ENCODE results near the gene TICRR. TPM values are rescaled to one million over a fixed set of nuclear protein-coding genes. Genes with fewer than 3 reads are reported as not detected.

The TICRR gene
- total and polyA plus RNA-seq, 2 of the 13 experiments (the other 11 are each of a cell fraction or from before 2014, with no cell fraction given), result 4.1 to 14.3 TPM

DNA sequence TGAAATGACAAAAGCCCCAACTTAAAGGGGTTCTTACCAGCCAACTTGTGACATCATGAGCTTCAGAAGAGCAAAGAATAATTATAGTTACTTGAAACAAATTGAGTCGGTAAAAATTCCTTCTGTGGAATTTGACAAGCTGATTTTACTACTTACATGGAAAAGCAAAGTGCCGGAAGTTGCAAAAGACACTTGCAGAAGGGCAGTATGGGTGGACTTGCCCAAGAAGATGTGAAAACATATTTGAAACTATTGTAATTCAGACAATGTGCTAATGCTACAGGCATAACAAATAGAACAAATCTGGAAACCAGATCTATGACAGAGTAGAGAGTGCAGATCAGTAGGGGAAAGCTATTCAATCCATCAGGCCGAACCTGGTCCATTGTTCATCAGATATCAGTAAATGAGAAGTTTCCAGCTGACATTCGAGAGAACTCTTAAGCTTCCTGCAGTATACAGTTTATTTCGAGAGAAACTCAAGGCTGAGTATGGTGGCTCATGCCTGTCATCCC lies 82.5 kb downstream of the TICRR start:
- no peak overlapping the region for H3K4me3 ChIP-seq (replicated peaks in 1 of 3; ENCODE audit: insufficient read depth in 1 of 3, low read depth in 2 of 3, low read length in 3 of 3)
- ChIA-PET CTCF (ENCODE audit: low intra/inter-chr PET ratio, low total read pairs) (no interaction called here), POLR2A (interaction anchor here (0.7 kb wide), 1 partner anchor 416 kb away, joined by 3 read pairs; no protein-coding TSS in a partner anchor)
- WGBS (ENCODE audit: low lambda C conversion rate), result 39% methylated on average over 5 of the region's 5 CpGs
- BruUV-seq (replicated peaks), result no TSS peak
- H2AFZ ChIP-seq (ENCODE audit: low read length), result no peak overlapping the region
- no peak for FAIRE-seq
- no peak for DNase-seq (ENCODE audit: low spot score)
- no peak overlapping the region for H3K9ac ChIP-seq (ENCODE audit: insufficient read depth, low read depth, low read length)
- H3K4me1 ChIP-seq (ENCODE audit: insufficient read depth, low read length), result peaks cover 34% of the 10 kb centered on the region
- no peak for ATAC-seq
- no peak overlapping the region for H3K27ac ChIP-seq (ENCODE audit: extremely low read length, insufficient read depth, low read length)
- intact Hi-C loops (cut with micrococcal nuclease; ENCODE audit: unreplicated experiment) (no loop called here), in situ Hi-C loops (cut with HindIII; ENCODE audit: extremely low pct_ligation_motif_present, low pct_unique_long_range_greater_than_20kb) (no loop called here)
- H3K79me2 ChIP-seq (ENCODE audit: insufficient read depth, low read length), result no peaks in the 10 kb centered on the region
- peaks cover 0 to 2% of the 10 kb centered on the region in 2 experiments; a peak in 1 of 5 replicates for H3K27me3 ChIP-seq (ENCODE audit: control insufficient read depth in 1 of 2, insufficient read depth in 2 of 2, low read length in 2 of 2)
- H3K36me3 ChIP-seq (replicated peaks in 1 of 2; ENCODE audit: control insufficient read depth in 1 of 2, insufficient read depth in 2 of 2, low read length in 2 of 2), result no peaks in the 10 kb centered on the region
- H3K9me3 ChIP-seq (ENCODE audit: low read length), result no peaks in the 10 kb centered on the region
- no peaks in the 10 kb centered on the region for H4K20me1 ChIP-seq (ENCODE audit: insufficient read depth, low read length)
- TF ChIP-seq ZC3H13 (CRISPR knock-in tag; IDR thresholded peaks at IDR 0.05), result no peak
- TF ChIP-seq ERF (CRISPR knock-in tag; IDR thresholded peaks at IDR 0.05), result no peak
- no peak for TF ChIP-seq ZNF839 (CRISPR knock-in tag; IDR thresholded peaks at IDR 0.05; ENCODE audit: borderline replicate concordance)
- no peak for TF ChIP-seq CENPX (CRISPR knock-in tag; IDR thresholded peaks at IDR 0.05)
- TF ChIP-seq HHEX (CRISPR knock-in tag; IDR thresholded peaks at IDR 0.05), result no peak
- TF ChIP-seq, protein P1, sequence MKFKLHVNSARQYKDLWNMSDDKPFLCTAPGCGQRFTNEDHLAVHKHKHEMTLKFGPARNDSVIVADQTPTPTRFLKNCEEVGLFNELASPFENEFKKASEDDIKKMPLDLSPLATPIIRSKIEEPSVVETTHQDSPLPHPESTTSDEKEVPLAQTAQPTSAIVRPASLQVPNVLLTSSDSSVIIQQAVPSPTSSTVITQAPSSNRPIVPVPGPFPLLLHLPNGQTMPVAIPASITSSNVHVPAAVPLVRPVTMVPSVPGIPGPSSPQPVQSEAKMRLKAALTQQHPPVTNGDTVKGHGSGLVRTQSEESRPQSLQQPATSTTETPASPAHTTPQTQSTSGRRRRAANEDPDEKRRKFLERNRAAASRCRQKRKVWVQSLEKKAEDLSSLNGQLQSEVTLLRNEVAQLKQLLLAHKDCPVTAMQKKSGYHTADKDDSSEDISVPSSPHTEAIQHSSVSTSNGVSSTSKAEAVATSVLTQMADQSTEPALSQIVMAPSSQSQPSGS (CRISPR knock-in tag; IDR thresholded peaks at IDR 0.05), result no peak
- TF ChIP-seq ZNF75D (CRISPR knock-in tag; IDR thresholded peaks at IDR 0.05; ENCODE audit: borderline replicate concordance), result no peak
- H3K4me2 ChIP-seq (ENCODE audit: low read depth, low read length), result no peak overlapping the region

DNA sequence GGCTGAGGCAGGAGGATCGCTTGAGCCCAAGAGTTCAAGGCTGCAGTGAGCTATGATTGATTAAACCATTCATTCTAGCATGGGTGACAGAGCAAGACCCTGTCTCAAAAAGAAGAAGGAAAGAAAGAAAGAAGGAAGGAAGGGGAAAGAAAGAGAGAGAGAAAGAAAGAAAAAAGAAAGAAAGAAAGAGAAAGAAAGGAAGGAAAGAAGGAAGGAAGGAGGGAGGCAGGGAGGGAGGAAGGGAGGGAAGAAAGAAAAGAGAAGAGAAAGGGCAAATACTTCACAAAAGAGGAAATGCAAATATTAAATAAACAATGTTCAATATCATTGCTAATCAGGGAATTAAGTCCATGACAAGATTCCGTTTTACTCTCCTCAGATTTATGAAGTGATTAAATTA lies 84.0 kb downstream of the TICRR start:
- Histone ChIP-seq H3K27me3 (ENCODE audit: control insufficient read depth in 1 of 2, insufficient read depth in 2 of 2, low read length in 2 of 2) (peaks cover 1 to 2% of the 10 kb centered on the region in 2 experiments; a peak in 2 of 5 replicates), H3K9me3 (ENCODE audit: low read length) (no peaks in the 10 kb centered on the region), H3K4me3 (replicated peaks in 1 of 3; ENCODE audit: insufficient read depth in 1 of 3, low read depth in 2 of 3, low read length in 3 of 3) (no peak overlapping the region), H3K4me2 (ENCODE audit: low read depth, low read length) (no peak overlapping the region), H3K79me2 (ENCODE audit: insufficient read depth, low read length) (no peaks in the 10 kb centered on the region), H3K27ac (ENCODE audit: extremely low read length, insufficient read depth, low read length) (no peak overlapping the region), H2AFZ (ENCODE audit: low read length) (no peak overlapping the region), H3K36me3 (replicated peaks in 1 of 2; ENCODE audit: control insufficient read depth in 1 of 2, insufficient read depth in 2 of 2, low read length in 2 of 2) (no peaks in the 10 kb centered on the region), H3K4me1 (ENCODE audit: insufficient read depth, low read length) (peaks cover 25% of the 10 kb centered on the region), H4K20me1 (ENCODE audit: insufficient read depth, low read length) (no peaks in the 10 kb centered on the region), H3K9ac (ENCODE audit: insufficient read depth, low read depth, low read length) (no peak overlapping the region)
- POLR2A ChIA-PET, result no interaction called here
- ATAC-seq, result no peak
- WGBS (ENCODE audit: low lambda C conversion rate), result 84% methylated on average over 2 of the region's 2 CpGs
- in situ Hi-C loops (cut with HindIII; ENCODE audit: extremely low pct_ligation_motif_present, low pct_unique_long_range_greater_than_20kb), result no loop called here
- BruUV-seq (replicated peaks), result no TSS peak
- CTCF ChIA-PET (ENCODE audit: low intra/inter-chr PET ratio, low total read pairs), result no interaction called here
- intact Hi-C loops (cut with micrococcal nuclease; ENCODE audit: unreplicated experiment), result no loop called here
- DNase-seq (ENCODE audit: low spot score), result no peak
- FAIRE-seq, result no peak
- no peak for TF ChIP-seq ZNF546 (CRISPR knock-in tag; conservative IDR thresholded peaks at IDR 0.05)
- TF ChIP-seq NONO (IDR thresholded peaks at IDR 0.05), result no peak
- no peak for TF ChIP-seq NONO (CRISPR knock-in tag; conservative IDR thresholded peaks at IDR 0.05)
- no peak for TF ChIP-seq SPEN (CRISPR knock-in tag; IDR thresholded peaks at IDR 0.05; ENCODE audit: low read depth)
- TF ChIP-seq GLI4 (CRISPR knock-in tag; IDR thresholded peaks at IDR 0.05; ENCODE audit: borderline replicate concordance), result no peak
- TF ChIP-seq, protein P2, sequence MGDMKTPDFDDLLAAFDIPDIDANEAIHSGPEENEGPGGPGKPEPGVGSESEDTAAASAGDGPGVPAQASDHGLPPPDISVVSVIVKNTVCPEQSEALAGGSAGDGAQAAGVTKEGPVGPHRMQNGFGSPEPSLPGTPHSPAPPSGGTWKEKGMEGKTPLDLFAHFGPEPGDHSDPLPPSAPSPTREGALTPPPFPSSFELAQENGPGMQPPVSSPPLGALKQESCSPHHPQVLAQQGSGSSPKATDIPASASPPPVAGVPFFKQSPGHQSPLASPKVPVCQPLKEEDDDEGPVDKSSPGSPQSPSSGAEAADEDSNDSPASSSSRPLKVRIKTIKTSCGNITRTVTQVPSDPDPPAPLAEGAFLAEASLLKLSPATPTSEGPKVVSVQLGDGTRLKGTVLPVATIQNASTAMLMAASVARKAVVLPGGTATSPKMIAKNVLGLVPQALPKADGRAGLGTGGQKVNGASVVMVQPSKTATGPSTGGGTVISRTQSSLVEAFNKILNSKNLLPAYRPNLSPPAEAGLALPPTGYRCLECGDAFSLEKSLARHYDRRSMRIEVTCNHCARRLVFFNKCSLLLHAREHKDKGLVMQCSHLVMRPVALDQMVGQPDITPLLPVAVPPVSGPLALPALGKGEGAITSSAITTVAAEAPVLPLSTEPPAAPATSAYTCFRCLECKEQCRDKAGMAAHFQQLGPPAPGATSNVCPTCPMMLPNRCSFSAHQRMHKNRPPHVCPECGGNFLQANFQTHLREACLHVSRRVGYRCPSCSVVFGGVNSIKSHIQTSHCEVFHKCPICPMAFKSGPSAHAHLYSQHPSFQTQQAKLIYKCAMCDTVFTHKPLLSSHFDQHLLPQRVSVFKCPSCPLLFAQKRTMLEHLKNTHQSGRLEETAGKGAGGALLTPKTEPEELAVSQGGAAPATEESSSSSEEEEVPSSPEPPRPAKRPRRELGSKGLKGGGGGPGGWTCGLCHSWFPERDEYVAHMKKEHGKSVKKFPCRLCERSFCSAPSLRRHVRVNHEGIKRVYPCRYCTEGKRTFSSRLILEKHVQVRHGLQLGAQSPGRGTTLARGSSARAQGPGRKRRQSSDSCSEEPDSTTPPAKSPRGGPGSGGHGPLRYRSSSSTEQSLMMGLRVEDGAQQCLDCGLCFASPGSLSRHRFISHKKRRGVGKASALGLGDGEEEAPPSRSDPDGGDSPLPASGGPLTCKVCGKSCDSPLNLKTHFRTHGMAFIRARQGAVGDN (CRISPR knock-in tag; IDR thresholded peaks at IDR 0.05), result no peak
